ENCODE data around the gene STAG3.
"Not testable (repeated sequence)": the region's sequence is repeated elsewhere in the genome, so short reads cannot be mapped to it uniquely, and the experiment has no call there.

STAG3 gene

DNA sequence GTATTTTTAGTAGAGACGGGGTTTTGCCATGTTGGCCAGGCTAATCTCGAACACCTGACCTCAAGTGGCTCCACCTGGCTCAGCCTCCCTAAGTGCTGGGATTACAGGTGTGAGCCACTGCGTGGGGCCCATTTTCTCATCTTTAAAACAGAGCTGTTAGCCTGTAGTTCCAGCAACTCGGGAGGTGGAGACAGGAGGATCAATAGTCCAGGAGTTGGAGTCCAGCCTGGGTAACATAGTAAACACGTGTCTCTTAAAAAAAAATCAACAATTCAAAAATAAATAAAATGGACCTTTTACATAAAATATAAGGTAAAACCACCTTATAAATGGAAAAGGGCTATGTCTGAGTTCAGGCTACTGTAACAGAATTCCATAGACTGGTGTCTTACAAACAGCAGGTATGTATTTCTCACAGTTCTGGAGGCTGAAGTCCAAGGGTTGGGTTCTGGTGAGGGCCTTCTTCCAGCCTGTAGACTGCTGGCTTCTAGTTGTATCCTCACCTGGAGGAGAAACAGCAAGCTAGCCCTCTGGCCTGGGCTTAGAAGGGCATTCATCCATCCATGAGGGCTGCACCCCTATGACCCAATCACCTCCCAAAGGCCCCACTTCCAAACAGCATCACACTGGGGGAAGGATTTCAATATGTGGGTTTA lies 35.0 kb downstream of the STAG3 start:
- DNase-seq, result no peak

DNA sequence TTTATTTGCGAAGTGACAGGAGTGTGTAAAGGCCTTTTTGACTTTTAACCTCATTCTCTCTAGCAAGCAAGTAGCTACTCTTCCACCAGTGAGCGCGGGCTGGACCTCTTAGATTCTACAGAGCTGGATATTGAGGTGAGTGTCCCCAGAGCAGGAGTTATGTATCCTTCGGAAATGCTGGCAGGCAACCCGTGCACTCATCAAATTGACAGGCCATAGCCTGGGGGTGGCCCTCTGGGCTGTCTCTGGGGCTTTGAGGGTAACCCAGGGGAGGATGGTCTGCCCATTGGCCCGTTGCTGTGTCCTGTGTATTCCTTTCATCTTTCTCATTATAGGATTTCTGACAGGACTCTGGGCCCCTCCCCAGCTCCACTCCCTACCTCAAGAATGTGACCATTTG lies 36.0 kb downstream of the STAG3 start:
- no peak for DNase-seq

DNA sequence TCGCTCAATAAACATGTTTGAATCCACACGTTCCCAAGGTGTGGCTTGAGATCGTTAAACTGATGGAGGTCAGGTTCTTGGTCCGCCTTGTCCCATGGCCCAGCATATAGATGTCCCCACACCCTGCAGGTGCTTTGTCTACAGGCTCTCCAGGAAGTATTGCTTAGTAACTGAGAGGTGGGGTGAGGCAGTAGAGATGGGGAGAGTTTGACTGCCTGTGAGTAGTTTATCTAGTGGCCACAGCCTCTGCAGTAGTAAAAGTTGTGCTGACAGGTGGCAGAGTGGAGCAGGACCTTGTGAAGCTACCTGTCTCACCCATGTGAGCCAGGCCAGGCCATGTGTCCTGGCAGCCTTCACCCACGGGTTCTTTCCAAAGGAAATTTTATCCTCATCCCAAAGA lies 36.6 kb downstream of the STAG3 start:
- not testable (repeated sequence) for DNase-seq

DNA sequence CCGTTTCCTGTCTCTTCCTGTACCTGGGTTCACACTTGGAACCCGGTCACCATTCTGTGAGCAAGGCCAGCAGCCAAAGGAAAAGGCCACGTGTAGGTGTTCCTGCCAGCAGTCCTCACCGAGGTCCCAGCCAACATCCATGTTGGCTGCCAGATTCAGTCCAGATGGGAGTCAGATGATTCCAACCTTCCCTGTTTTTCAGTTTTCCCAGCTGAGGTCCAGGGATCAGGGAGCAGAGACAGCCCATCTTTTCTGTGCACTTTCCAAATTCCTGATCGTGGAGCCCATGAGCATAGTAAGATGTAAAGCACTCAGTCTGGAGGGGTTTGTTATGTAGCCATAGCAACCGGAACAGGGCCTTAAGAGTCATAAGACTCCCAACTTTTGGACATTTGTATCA lies 38.2 kb downstream of the STAG3 start:
- DNase-seq, result no peak

DNA sequence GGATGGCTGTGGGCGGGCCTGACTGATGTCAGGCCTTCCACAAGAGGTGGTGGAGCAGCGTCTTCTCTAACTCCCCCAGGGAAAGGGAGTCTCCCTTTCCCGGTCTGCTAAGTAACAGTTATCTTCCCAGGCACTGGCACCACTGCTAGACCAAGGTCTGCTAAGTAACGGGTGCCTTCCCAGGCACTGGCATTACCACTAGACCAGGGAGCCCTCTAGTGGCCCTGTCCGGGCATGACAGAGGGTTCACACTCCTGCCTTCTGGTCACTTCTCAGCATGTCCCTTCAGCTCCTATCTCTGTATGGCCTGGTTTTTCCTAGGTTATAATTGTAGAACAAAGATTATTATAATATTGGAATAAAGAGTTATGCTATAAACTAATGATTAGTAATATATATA lies 40.2 kb downstream of the STAG3 start:
- DNase-seq, result not testable (repeated sequence)

DNA sequence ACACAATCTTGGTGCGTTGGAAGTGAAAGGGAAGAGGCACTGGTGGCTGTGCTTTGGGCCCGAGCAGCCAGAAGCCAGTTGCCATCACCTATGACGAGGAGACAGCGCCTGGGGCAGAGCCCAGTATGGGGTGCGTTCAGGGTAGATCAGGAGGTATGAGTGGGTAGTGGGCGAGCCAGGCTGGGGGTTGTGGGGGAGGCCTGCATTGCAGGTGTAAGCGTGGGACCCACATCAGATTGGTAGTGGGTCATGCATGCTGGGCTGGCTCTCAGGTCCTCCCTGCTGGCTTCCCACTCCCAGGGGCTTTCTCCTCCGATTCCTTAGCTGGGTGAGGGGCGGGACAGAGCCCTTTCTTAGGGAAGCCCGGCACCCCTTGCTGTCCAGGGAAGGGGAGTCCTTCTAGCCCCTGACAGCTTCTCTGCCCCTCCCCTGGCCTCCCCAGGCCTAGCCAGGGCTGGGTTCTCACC lies 41.6 kb downstream of the STAG3 start:
- DNase-seq, result no peak

DNA sequence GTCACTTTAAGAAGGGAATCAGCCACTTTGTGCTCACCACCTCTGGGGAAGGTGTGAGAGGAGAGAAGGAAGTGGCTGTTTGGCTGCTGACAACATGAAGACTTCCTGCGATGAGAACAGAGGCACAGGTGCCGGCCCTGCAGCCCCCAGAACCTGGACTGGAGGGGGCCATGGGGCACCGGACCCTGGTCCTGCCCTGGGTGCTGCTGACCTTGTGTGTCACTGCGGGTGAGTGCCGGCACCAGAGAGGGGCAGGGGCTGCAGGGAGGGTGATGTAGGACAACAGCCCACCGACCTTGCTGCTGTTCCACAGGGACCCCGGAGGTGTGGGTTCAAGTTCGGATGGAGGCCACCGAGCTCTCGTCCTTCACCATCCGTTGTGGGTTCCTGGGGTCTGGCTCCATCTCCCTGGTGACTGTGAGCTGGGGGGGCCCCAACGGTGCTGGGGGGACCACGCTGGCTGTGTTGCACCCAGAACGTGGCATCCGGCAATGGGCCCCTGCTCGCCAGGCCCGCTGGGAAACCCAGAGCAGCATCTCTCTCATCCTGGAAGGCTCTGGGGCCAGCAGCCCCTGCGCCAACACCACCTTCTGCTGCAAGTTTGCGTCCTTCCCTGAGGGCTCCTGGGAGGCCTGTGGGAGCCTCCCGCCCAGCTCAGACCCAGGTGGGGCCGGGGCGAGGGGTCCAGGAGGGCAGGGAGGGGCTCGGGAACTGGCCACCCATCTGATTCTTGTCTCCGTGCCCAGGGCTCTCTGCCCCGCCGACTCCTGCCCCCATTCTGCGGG lies 42.3 kb downstream of the STAG3 start, which contains the start of gene PVRIG:
PVRIG (plus strand) TSS at position 149 of the 785 bp plus-strand sequence; CDS start at position 171, 22 bp downstream.
- not testable (repeated sequence) for DNase-seq

DNA sequence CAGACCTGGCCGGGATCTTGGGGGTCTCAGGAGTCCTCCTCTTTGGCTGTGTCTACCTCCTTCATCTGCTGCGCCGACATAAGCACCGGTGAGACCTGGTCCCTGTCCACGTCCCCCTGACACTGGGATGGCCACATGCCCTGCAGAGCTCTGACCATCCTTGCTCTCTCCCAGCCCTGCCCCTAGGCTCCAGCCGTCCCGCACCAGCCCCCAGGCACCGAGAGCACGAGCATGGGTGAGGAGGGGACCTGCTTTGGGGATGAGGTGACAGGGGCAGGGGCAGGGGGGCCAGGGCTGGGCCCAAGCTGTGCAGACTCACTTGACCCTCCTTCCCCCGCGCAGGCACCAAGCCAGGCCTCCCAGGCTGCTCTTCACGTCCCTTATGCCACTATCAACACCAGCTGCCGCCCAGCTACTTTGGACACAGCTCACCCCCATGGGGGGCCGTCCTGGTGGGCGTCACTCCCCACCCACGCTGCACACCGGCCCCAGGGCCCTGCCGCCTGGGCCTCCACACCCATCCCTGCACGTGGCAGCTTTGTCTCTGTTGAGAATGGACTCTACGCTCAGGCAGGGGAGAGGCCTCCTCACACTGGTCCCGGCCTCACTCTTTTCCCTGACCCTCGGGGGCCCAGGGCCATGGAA lies 43.0 kb downstream of the STAG3 start:
- DNase-seq, result no peak

DNA sequence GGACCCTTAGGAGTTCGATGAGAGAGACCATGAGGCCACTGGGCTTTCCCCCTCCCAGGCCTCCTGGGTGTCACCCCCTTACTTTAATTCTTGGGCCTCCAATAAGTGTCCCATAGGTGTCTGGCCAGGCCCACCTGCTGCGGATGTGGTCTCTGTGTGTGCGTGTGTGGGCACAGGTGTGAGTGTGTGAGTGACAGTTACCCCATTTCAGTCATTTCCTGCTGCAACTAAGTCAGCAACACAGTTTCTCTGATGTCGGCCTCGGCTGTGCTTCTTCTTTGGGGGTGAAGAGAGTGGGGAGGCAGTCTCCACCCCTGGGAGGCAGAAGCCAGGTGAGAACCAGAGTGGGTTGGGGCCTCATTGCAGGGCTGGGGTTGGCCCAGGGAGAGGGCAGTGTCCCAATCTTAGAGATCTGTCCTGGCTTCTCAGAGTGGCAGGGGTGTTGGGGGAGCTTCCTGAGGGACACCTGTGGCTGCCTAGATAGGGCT lies 43.6 kb downstream of the STAG3 start:
- DNase-seq, result no peak

DNA sequence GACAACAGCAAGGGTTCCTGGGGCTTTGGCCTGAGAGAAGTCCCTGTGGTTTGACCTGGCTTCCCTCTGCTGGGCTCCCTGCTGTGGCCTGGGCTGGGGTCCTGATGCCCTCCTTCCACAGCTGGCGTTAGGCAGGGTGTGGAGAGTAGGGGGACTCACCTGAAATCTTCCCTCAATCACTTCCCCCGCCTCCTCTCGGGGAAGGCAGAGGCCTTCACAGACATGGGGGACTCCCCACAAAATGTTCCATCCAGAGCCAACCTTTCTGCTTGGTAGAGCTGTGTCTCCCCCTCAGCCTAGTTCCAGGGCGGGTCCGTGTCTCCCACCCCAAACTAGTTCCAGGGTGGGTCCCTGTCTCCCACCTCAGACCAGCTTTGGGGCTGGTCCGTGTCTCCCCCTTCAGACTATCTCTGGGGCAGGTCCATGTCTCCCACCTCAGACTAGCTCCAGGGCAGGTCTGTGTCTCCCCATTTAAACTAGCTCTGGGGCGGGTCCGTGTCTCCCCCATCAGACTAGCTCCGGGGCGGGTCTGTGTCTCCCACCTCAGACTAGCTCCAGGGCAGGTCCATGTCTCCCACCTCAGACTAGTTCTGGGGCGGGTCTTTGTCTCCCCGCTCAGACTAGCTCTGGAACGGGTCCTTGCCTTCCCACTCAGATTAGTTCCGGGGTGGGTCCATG lies 44.2 kb downstream of the STAG3 start:
- no peak for DNase-seq

DNA sequence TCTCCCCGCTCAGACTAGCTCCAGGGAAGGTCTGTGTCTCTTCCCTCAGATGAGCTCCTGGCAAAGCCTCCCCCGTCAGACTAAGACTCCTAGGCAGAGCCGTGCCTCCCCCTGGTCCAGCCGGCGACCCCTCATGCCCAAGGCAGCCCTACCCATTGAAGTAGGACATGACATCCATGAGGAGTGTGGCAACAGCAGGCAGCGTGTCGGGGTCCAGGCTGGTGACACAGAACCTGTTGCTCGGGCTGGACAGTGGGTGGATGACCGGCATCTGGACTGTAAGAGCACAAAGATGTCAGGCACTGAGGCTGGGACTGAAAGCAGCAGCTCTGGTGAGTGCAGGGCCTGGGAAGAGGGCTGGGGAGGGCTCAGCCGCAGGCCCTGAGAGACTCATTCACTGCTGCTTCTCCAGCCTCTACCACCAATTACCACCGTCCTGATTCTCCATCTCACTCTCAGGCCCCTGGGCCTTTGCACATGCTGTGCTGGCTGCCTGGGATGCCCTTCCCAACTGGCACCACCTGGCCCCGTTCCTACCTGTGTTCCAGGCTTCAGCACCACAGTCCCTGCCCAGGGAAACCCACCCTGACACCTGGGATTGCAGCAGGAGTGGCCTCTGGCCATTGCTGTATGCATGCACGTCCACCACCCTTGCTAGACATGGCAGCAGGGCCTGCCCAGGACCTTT lies 44.9 kb downstream of the STAG3 start:
- DNase-seq, result no peak

DNA sequence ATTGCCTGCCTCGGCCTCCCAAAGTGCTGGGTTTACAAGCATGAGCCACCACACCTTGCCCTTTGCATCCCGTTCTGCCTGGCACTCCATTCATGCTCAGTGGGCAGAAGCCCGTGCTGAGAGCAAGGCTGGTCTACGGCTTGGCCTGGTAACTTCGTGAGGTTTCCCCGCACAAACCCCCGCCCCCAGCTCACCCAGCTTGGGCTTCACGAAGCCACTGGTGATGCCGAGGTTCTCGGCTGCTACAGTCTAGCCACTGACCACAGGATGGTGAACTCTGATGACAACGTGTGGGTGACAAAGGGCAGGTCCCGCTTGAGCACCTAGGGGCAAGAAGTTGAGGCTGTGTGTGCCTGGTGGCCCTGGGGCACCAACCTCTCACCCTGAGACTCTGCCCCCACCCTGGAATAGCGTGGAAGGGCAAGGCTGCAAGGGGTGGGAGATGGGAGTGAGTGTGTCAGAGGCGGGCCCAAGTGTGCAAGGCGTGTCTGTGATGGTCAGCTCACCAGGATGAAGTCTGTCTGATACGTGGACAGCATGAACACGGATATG lies 45.7 kb downstream of the STAG3 start:
- not testable (repeated sequence) for DNase-seq

DNA sequence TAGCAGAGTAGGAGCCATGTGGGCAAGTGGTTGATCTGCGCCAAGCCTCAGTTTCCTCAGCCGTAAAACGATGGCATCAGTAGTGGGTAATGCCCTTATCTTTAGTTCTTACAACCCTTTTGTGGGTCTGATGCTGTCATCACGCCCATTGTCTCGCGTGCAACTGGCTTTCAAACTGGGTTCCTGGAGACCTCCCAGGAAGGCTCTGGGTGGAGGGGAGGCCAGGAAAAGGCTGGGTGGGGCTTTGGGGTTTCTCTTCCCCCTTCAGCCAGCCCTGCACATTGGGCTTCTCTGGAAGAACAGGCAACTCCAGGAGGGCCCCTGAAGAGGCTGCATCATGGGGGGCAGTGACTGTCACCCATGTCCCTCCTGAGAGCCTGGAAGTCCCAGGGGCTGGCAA lies 47.2 kb downstream of the STAG3 start:
- DNase-seq, result not testable (repeated sequence)

DNA sequence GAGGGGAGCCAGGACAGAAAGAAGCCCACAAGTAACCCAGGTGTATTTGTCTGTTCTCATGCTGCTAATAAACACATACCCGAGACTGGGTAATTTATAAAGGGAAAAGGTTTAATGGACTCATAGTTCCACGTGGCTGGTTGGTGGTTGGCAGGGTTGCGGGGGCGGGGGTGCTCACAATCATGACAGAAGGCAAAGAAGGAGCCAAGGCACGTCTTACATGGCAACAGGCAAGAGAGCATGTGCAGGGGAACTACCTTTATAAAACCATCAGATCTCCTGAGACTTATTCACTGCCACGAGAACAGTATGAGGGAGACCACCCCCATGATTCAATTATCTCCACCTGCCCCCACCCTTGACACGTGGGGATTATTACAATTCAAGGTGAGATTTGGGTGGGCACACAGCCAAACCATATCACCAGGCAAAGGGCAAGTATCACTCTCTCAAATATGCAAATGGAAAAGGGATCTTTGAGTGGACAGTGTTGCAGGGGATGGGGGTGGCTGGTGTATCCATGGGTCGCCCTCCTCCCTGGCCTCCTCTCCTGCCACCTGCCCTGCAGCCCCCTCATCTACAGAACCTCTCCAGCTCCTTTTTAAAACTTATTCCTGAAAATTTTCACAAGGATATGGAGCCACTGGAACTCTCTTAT lies 57.1 kb downstream of the STAG3 start:
- DNase-seq, result not testable (repeated sequence)

DNA sequence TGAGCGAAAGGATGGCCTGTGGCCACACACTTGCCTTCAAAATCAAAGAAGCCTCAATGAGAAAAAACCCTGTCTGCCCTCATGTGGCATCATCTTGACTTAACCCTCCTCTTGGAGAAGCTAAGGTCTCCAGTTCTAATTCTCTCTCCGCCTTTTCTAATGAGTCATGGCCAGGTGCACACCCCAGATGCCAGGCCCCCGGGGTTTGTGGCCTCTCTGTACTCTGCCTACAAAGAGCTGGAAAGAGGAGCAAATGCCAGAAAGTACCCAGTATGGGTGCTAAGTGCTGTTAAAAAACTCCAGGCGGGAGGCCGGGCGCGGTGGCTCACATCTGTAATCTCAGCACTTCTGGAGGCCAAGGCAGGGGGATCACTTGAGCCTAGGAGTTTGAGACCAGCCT lies 62.3 kb downstream of the STAG3 start:
- DNase-seq, result not testable (repeated sequence)

DNA sequence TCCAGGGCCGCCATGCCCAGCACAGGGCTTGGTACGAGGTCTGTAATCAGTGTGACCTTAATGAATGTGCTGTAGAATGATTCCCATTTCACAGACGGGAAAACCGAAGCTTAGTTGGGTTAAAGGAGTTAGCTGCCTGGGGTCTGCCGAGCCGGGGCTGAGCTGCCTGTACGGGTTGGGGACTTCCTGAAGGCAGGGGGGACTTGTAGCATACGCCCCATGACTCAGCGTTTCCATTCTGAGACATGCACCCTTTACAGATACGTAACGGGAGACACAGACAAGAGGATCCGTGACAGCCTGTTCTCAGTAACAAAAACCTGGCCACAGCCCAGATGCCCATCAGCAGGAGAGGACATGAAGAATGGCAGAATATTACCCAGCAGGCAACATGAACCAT lies 65.7 kb downstream of the STAG3 start:
- not testable (repeated sequence) for DNase-seq

DNA sequence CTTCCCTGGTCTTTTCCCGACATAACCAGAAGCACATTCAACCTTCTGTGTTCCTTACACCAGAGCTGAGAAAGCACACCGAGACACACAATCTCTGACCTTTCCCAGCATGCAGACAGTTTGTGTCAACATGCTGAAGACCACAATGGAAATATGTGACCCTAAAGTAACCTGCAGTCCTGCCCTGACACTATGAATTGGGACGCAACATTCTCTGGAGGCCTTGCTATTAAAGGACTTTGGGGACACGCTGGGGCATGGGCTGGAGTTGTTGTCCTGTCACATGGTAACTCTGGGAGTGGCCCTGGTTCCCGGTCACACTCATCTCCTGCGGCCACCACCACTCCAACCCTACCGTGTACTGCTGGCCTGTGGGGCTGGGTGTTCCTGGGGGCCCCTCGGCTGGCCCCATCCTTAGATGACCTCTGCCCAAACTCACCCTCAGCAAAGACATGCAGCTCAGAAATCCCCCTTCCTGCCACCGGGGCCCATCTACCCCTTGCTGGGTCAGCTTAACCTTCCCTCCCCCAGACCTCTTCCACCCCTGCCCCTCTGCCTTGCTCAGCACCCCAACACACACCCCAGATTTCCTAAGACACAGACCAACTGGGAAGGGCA lies 67.4 kb downstream of the STAG3 start:
- DNase-seq, result not testable (repeated sequence)

DNA sequence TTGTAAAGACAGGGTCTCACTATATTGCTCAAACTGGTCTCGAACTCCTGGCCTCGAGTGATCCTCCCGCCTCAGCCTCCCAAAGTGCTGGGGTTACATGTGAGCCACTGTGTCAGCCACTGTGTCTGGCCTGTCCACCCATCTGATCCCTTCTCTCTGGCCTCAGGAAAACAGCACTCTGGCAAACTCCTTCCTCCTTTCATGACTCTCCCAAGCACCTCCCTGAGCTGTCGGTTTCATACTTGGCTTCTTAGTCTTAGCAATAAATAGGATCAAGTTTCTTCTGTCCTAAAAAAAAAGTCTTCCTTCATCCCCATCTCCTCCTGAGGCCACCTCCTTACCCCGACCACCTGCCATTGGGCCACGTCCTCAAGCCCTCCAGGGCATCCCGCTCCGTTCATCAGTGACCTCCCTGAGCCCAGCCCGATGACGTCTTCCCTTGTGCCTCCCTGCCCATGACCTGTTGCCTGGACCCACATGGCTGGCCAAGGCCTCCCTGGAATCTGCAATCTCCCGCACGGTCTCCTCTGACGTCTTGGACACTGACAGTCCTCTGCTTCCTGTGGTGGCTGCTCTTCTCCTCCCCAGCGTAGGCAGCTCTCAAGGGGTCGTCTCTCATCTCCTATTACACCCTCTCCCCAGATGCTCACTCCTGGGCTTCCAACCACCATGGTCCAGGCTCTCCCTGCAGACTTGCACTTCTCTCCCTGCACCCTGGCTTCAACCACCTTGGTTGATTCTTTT lies 68.6 kb downstream of the STAG3 start:
- DNase-seq, result not testable (repeated sequence)

DNA sequence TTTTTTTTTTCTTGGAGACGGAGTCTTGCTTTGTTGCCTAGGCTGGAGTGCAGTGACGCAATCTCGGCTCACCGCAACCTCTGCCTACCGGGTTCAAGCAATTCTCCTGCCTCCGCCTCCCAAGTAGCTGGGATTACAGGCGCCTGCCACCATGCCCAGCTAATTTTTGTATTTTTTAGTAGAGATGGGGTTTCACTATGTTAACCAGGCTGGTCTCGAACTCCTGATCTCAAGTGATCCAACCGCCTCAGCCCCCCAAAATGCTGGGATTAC lies 69.1 kb downstream of the STAG3 start:
- DNase-seq, result not testable (repeated sequence)

DNA sequence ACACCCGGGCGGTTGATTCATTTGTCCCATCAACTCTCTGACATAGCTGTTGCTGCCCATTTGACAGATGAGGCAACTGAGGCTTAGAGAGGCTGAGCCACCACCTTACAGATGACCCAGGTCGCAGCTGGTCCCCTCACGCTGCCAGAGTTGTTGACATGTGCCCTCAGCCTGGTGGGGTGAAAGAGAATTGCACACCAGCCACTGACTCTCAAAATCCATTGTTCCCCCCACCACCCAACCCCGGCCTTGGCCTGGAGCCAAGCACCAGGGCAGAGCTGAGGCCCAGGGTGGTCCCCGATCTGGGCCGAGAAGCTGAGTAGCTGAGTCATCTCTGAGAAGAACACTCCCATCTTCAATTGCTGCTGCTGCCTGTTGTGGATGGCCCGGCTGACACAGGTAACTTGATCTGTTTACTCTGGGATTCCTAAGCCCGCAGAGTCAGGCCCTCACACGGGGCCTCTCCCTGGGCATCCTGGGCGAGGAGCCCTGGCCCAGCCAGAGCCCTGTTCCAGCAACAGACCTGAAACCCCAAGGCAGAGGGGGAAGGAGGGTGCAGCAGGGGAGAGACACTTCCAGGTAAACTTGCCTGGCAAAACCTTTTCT lies 69.5 kb downstream of the STAG3 start:
- peak; percentile 83 for DNase-seq

Data from NCI-H226 (cell line).